NCI-H226 (cell line): ENCODE measurements around the gene RPL22L1.
"Not testable (repeated sequence)": the region's sequence is repeated elsewhere in the genome, so short reads cannot be mapped to it uniquely, and the experiment has no call there.

Source experiments
- DNase-seq: peaks from one replicate; pipeline ENCODE4 v3.0.0-alpha.2; 2015

RPL22L1 gene

DNA sequence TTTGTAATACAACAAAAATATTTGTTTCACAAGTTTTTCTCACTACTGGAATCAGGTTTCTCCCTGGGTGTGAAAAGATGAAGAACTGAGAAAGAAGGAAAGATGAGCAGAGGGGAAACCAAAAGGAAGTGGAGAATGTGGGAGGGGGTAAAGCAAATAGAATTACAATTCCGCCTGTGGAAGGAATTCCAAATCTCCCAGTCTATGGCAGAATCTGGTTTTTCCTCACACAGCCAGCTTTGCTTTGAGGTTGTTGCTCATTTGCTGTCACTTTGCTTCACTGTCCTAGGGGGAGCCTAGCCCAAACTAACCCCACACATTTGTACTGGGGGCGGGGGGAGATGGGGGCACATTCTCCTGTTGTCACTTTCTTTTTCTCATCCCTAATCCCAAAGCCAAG, 43.9 kb downstream of the RPL22L1 start:
- no peak for DNase-seq

DNA sequence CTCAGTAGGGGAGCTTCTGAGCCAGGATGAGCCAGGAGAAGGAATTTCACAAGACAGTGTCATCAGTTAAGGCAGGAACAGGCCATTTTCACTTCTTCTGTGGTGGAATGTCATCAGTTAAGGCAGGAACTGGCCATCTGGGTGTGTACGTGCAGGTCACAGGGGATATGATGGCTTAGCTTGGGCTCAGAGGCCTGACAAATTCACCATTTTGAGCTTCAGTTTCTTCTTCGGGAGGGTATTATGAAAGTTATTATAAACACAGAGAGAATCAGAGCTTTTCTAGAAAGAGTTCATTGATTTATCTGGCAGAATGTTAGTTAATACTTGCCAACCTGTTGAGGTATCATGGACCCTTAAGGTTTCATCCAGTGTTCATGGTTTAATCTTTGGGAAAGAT, 46.4 kb downstream of the RPL22L1 start:
- not testable (repeated sequence) for DNase-seq

DNA sequence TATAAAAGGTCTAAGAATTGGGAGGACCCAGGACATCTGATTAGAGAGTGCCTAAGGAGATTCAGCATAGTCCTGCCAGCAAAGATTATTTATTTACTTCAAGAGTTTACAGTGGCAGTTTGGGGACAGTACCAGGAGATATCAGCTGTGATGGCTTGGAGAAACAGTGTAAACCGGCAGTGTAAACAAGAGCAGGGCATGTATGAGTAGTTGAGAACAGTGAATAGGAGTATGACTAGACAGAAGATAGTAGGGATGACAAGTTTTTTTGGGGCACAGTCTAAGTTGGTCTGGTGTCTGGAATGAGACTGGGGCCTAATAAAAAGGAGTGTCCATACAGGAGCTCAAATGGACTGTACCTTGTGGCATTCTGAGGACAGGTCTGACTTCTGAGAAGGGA, 51.7 kb downstream of the RPL22L1 start:
- not testable (repeated sequence) for DNase-seq

DNA sequence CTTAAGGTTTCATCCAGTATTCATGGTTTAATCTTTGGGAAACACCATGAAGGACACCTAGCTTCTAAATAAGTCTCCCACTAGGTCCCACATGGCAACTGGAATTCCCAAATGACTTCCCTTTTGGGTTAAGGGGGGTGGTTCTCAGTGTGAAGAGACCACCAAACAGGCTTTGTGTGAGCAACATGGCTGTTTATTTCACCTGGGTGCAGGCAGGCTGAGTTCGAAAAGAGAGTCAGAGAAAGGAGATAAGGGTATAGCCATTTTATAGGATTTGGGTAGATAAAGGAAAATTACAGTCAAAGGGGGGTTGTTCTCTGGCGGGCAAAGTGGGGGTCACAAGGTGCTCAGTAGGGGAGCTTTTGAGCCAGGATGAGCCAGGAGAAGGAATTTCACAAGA, 52.5 kb downstream of the RPL22L1 start:
- not testable (repeated sequence) for DNase-seq

DNA sequence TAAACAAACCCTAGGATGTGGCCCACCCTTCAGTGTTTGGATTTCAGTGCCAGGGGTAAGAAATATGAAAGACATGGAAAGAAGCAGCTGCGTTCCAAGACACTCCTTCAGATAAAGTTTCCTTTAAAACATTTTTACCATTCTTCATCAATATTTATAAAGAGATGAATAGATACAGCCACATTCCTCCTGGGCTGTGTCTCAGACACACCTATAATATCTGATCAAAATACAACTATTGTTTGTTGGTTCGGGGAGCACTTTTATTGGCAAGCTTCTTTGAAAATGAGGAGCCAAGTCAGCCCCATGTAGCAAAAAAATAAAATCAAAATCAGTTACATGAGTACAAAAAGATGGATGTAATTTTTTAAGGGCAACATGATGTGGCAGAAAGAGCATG, 53.2 kb downstream of the RPL22L1 start:
- DNase-seq = no peak

DNA sequence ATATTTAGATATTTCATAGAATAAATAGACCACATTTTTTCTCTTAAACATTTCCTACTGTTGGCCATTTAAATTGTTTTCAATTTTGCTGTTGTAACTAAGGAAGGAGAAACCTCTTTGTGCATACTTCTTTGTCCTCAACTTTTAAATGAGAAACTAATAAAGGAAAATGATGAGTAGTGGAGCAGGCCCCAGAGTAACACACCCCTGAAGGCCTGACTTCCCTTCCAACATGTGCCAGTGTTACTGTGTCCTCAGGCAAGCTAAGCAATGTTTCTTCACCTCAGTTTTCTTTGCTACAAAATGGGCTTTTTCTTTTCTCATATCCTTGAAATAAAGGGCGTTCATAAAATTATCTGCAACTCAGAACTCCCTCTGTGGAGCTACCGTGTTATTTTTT, 53.7 kb downstream of the RPL22L1 start:
- DNase-seq = no peak

DNA sequence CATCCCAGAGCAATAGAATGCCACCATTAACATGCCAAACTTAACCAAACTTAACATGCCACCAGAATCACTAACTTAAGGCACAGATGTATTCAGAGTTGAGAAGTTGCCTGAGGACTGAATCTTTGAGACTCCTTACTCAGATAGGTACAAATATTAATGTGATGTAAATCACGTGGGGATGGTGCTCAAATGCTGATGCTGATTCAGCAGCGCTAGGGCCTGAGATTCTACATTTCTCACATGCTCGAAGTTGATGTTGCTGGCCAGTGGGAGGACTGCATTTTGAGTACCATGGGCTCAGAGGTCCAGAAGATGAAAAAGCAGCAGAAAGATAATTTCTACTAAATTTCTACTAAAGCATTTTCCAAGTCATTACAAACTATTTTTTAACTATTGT, 54.1 kb downstream of the RPL22L1 start:
- no peak for DNase-seq

DNA sequence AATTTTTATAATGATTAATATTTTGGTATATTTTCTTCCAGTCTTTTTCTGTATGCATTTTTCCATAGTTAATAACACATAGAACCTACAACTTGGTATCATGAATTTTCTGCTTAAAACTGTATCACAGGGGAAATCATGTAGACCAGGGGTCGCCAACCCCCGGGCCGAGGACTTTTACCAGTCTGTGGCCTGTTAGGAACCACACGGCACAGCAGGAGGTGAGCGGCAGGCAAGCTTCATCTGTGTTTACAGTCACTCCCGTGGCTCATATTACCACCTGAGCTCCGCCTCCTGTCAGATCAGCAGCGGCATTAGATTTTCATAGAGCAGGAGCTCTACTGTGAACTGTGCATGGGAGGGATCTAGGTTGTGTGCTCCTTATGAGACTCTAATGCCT, 54.7 kb downstream of the RPL22L1 start:
- peak; percentile 39 for DNase-seq
